SK-N-MC (cell line): ENCODE data around the gene C1R.
A peak's percentile ranks its signal among the peaks of the same experiment; 100 is the strongest.

ENCODE experiments used
- DNase-seq: peaks from one replicate; pipeline ENCODE4 v3.0.0-alpha.2; 2011; ENCODE audit warnings: low read depth, low spot score
- H3K27ac ChIP-seq: fragments of 200-600 bp; sonication (generic); 2 replicates; pipeline ENCODE4 v1.5.1; 2016; ENCODE audit warnings: mixed run types
- H3K36me3 ChIP-seq: fragments of 200-600 bp; sonication (generic); 2 replicates; pipeline ENCODE4 v1.6.1; 2017; ENCODE audit warnings: antibody characterized with exemption, low read length, mixed read lengths; ENCODE audit not compliant: insufficient read depth
- H3K4me3 ChIP-seq: fragments of 200-600 bp; sonication (generic); 2 replicates; pipeline ENCODE4 v1.5.1; 2016
- H3K9ac ChIP-seq: fragments of 200-600 bp; sonication (generic); 2 replicates; pipeline ENCODE4 v1.8.0; 2017; ENCODE audit warnings: mixed run types, mixed read lengths; ENCODE audit not compliant: insufficient read length
- H3K9me3 ChIP-seq: fragments of 200-600 bp; sonication (generic); 2 replicates; pipeline ENCODE4 v1.6.1; 2017; ENCODE audit warnings: low read depth, mild to moderate bottlenecking, antibody characterized with exemption, low read length, moderate library complexity, mixed read lengths
- EZH2 ChIP-seq: fragments of 200-600 bp; sonication (generic); IDR thresholded peaks from one replicate; pipeline ENCODE4 v1.6.1; 2017; ENCODE audit warnings: antibody characterized with exemption
- FOXP2 ChIP-seq: optimal IDR thresholded peaks from 2 replicates; pipeline ENCODE3; 2011; ENCODE audit warnings: mild to moderate bottlenecking, moderate library complexity; ENCODE audit not compliant: insufficient read depth; ENCODE audit errors: extremely low read length, control extremely low read depth
- POLR2AphosphoS5 ChIP-seq: IDR thresholded peaks from 2 replicates; pipeline ENCODE4 v1.6.1; 2012; ENCODE audit warnings: mild to moderate bottlenecking, low read depth, low read length, borderline replicate concordance

The C1R gene

DNA sequence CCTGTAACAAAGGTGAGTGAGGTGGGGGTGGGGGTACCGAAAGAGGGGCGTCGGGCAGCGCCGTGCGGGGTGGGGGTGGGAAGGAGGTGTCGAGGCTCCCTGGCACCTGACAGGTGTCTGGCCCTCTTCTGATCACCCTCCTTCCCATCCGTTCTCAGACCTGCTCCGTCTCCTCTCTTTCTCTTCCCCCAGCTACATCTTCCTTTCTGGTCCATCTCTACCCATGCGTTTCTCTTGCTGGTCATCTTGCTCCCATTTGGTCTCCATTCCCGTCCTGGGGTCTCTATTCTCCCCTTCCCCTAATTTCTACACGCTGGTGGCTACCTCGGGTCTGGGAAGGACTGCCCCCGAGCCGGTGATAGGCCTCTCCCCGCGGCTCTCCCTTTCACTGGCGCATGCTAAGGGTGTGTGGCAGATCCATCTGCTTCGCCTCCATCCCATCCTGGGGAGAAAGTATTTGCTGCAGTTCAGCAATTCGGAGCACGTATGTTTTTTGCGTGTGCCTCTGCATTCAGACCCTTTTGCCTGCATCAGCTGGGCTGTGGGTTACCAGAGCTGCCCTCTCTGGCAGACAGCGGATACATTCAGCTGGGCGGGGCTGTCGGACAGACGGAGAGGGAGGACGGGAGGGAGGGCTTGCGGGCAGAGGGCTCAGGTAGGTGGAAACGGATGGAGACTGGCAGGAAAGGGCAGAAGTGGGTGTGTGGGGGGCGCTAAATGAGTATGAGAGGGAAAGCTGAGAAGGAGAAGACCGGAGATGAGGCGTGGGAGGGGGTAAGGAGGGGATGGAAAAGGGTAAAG, 38.7 kb upstream of the C1R start:
- H3K9me3 ChIP-seq = no peaks in the 10 kb centered on the region
- TF ChIP-seq EZH2 = no peak
- TF ChIP-seq FOXP2 = no peak
- no peak for TF ChIP-seq POLR2AphosphoS5
- H3K36me3 ChIP-seq = no peaks in the 10 kb centered on the region
- peak overlapping the region; percentile 81 for H3K4me3 ChIP-seq
- no peak overlapping the region for H3K27ac ChIP-seq
- peak overlapping the region; percentile 77 for H3K9ac ChIP-seq
- DNase-seq = no peak

DNA sequence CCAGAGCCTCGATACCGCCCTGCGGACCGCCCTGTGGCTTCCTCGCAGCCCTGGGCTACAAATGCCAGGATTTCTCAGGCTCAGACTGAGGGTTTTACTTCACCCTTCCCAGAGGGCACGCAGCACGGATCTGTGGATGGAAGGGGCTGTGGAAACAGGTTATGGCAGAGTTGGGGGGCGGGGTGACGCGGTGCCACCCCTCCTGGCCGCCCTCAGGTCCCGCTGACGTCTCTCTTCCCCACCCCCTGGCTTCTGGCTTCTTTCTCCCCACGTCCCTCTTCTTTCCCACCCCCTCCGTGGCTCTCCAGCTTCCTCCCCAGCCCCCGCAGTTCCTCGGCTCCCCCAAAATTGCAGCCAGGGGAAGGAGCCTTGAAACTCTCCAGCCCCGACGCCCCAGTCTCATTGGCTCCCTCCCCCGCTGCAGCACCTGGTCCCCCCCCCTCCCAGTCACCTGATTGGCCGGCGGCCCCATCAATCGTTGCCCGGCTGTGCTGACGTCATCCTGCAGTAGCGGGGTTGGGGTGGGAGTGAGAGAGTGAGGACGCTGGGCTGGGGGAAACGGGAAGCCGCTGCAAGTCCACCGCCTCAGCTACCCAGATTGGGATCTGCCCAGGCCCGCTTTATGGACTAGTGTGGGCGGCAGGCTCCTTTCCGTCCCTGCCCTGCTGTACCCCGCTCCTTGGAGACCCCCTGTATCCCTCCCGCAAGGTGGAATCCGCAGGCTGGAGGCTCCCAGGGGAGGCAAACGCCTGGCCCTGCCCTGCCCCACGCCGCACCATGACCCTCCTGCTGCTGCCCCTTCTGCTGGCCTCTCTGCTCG, 37.8 kb upstream of the C1R start, which contains the start of gene CLSTN3:
Gene CLSTN3 (plus strand): TSS at position 500 of the 820 bp plus-strand sequence. CDS start 278 bp downstream, at position 778.
- Histone ChIP-seq H3K27ac (no peak within 1 kb of the TSS), H3K9ac (peak within 1 kb of the TSS; percentile 77), H3K4me3 (peak within 1 kb of the TSS; percentile 81), H3K36me3 (no peaks in the 10 kb centered on the region), H3K9me3 (no peaks in the 10 kb centered on the region)
- no peak for TF ChIP-seq POLR2AphosphoS5
- TF ChIP-seq EZH2 = no peak
- no peak for TF ChIP-seq FOXP2
- DNase-seq = no peak

DNA sequence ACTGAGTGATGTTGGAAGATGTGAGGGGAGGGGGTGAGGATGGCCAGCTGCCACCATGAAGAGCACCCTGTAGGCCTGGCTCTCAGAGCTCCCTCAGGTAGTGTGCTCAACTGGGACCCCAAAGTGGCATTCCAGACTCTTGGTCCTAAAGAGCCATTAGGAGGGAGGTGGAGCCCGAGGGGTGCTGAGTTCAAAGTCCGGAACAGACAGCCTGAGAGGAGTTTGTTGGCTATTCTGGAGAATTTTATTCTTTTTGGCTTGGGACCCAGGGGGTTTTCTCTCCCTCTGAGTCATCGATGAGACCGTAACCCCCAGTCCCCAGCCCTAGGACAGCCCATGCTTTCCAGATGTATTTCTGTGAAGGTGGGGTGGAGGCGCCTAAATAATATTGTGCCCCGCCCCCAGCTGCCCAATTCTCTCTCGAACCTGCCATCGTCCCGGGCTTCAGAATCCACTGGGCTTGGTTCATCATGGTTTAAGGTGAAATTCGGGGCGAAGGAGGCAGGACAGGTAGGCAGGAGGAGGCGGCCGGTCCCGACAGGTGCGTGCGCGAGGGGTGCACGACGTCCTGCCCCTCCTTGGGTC, 37.1 kb upstream of the C1R start:
- H3K9me3 ChIP-seq = no peaks in the 10 kb centered on the region
- DNase-seq = no peak
- no peaks in the 10 kb centered on the region for H3K36me3 ChIP-seq
- no peak overlapping the region for H3K27ac ChIP-seq
- H3K4me3 ChIP-seq = peak overlapping the region; percentile 81
- TF ChIP-seq EZH2 (no peak), FOXP2 (no peak), POLR2AphosphoS5 (no peak)
- H3K9ac ChIP-seq = peak overlapping the region; percentile 24

DNA sequence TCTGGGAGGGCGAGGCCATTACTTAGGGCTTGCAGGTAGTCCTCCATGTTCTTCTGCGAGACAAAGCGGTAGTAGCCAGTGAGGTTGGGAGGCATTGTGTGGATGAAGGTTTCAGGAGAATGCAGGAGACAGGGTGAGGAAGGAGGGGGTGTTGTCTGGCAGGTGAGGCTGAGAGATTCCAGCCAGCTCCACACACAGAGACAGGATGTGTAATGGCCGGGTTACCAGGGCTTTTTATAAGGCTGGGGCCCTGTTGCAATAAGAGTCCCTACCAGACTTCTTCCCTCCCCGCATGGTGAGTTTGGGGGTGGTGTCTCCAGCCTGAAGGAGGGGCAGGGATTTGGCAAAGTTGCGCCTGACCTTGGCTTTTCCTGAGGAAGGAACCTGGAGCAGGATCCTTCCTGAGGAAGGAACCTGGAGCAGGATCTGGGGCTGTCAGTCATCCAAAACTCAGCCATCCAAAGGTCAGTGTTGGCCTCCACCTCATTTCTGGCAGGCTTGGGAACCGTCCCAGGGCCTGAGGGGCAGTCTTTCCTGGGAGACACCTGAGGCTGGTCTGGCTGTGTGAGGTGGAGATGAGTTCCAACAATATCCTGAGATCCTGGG, 36.5 kb upstream of the C1R start, which contains the start of gene RBP5:
Gene RBP5 (minus strand): TSS at position 209 of the 606 bp plus-strand sequence. CDS start 114 bp downstream, at position 95.
- Histone ChIP-seq H3K27ac (no peak within 1 kb of the TSS), H3K36me3 (no peaks in the 10 kb centered on the region), H3K4me3 (peak within 1 kb of the TSS; percentile 81), H3K9ac (peak within 1 kb of the TSS; percentile 24), H3K9me3 (no peaks in the 10 kb centered on the region)
- DNase-seq = no peak
- TF ChIP-seq FOXP2 (no peak), POLR2AphosphoS5 (no peak), EZH2 (no peak)

DNA sequence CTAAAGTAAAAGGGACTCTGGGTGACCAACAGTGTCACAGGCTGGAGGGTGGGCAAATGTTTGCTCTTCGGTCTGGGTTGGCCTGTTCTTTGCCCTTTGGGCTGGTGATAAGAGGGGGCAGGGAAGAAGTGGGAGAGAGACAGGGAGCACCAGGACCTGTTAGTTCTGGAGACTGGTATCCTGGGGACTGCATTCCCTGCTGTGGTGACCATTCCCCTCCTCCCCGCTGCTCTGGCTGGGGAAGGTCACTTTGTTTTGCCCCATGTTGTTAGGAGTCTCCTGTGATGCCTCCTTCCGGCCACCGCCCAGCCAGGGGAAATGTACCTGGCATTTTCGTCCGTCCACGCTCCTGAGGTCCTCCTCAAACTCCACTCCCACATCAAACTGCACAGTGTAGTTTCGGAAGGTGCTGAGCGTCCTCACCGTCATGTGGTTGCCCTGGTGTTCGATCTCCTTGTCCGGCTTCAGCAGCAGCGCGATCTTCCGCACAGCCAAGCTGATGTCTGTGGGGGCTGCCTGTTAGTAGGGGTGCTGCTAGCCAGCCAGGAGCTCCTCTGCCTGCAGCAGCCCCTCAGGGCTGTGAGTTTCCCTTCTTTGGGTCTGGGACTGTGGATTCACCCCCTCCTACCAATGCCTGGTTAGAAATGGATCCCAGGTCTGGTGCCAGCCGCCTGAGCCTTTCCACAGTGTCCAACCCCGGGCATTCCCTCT, 35.8 kb upstream of the C1R start:
- no peak overlapping the region for H3K27ac ChIP-seq
- H3K9me3 ChIP-seq = no peaks in the 10 kb centered on the region
- H3K9ac ChIP-seq = no peak overlapping the region
- TF ChIP-seq FOXP2 (no peak), POLR2AphosphoS5 (no peak), EZH2 (no peak)
- H3K36me3 ChIP-seq = no peaks in the 10 kb centered on the region
- no peak for DNase-seq
- H3K4me3 ChIP-seq = no peak overlapping the region

DNA sequence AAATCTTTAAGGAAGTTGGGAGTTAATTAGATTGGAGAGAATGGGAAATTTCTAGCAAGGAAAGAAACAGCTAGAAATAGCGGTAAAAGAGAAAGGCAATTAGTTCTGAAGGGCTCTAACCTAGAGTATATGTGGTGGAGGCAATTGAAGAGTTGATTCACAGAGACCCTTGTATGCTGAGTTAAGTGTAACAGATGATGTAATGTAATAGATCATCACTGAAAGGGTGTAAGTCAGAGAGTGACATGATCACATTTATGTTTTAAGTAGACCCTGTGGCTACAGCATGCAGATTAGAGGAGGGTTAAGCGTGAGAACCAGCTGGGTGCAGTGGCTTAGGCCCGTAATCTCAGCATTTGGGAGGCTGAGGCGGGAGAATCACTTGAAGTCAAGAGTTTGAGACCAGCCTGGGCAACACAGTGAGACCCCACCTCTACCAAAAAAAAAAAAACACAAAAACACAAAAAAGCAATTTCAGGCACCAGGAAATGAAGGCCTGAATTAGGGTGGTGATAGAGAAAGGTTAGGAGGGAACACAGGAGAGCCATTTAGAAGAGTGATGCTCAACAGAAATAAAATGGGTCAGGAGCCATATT, 33.5 kb upstream of the C1R start:
- no peak for DNase-seq
- H3K9ac ChIP-seq = no peak overlapping the region

DNA sequence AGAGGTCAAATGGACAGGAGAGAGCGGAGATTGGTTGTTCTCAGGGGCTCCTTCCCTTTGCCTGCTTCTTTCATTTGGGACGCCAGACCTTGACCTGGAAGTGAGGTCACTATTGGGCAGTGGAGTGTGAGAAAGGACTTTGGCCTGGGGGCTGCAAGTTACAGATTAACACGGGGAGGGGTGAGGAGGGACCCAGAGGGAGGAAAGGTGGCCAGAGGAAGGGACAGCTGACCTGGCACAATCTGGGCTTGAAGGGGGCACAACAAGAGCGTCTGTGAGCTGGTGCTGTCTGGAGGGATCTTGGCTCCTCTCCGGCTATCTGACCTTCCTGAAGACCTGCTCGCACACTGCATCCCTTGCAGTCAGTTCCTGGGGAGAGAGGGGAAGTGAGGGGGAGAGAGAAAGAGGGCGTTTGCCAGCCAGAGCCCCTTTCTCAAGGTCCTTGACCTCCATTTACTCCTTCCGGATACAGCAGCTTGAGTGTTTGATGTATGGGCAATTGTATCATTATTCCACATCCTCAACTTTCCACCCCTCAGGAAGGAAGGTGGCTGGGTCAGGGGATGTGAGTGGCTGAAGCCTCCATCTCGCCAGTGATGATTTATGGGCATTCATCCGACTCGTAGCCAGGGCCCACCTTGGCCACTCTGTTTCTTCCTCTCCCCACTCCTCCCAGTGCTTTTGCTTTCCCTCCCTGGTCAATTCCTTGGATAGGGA, 31.7 kb upstream of the C1R start:
- Histone ChIP-seq H3K27ac (no peak overlapping the region), H3K9ac (no peak overlapping the region)
- no peak for TF ChIP-seq POLR2AphosphoS5
- TF ChIP-seq FOXP2 = no peak
- TF ChIP-seq EZH2 = no peak

More for the DNA sequence above, 33.5 kb upstream of the C1R start:
- Histone ChIP-seq H3K36me3 (no peaks in the 10 kb centered on the region), H3K4me3 (no peak overlapping the region), H3K9me3 (no peaks in the 10 kb centered on the region), H3K27ac (no peak overlapping the region)
- TF ChIP-seq POLR2AphosphoS5 = no peak
- no peak for TF ChIP-seq EZH2
- no peak for TF ChIP-seq FOXP2

More for the DNA sequence above, 31.7 kb upstream of the C1R start:
- Histone ChIP-seq H3K36me3 (no peaks in the 10 kb centered on the region), H3K9me3 (no peaks in the 10 kb centered on the region), H3K4me3 (no peak overlapping the region)
- no peak for DNase-seq
